ENCODE measurements around the gene NAT10. TPM values are rescaled to one million over a fixed set of nuclear protein-coding genes. Genes with fewer than 3 reads are reported as not detected.

The NAT10 gene
- total RNA-seq, 1 experiment from 2014 or later = 48.7 TPM

- Histone ChIP-seq H3K36me3 (ENCODE audit: low read depth, low read length) (no peaks in the 10 kb centered on the region), H3K9me2 (replicated peaks; ENCODE audit: low read length) (no peaks in the 10 kb centered on the region), H3K4me1 (ENCODE audit: insufficient read depth, low read length) (peaks cover 31% of the 10 kb centered on the region), H3F3A (ENCODE audit: low read length, unreplicated experiment) (no peaks in the 10 kb centered on the region), H3K27ac (ENCODE audit: low read length) (peak overlapping the region; percentile 53), H3K4me2 (ENCODE audit: low read length) (peak overlapping the region; percentile 52), H3K9me3 (ENCODE audit: low read length) (no peaks in the 10 kb centered on the region), H3K4me3 (ENCODE audit: low read length) (peak overlapping the region; percentile 1; the same call in 1 of the 2 replicates), H4K20me1 (ENCODE audit: low read length) (no peaks in the 10 kb centered on the region), H3K79me2 (ENCODE audit: low read length) (no peaks in the 10 kb centered on the region), H2AFZ (ENCODE audit: low read length) (no peak overlapping the region), H3K27me3 (ENCODE audit: low read length) (no peaks in the 10 kb centered on the region), H3K9ac (ENCODE audit: low read length) (no peak overlapping the region)
- peak; percentile 93 for ATAC-seq
- ChIA-PET CTCF (interaction anchor here (1.1 to 1.9 kb wide), 2 partner anchors 18 to 165 kb away, joined by 5 to 12 read pairs; partner anchors contain the start of gene ABTB2), POLR2A (ENCODE audit: unreplicated experiment) (interaction anchor here (0.6 kb wide), 2 partner anchors 13 to 1610 kb away, joined by 3 read pairs; no protein-coding TSS in a partner anchor)
- no TSS peak for BruUV-seq (replicated peaks)
- intact Hi-C loops (cut with micrococcal nuclease) = loop anchor here (1.0 kb wide), 1 partner anchor 166 kb away; the partner anchor contains the start of gene ABTB2
- TF ChIP-seq EZH2 (IDR thresholded peaks at IDR 0.05; ENCODE audit: low read length, unreplicated experiment) (no peak), EZH2phosphoT487 (IDR thresholded peaks at IDR 0.05; ENCODE audit: borderline replicate concordance, low read length) (no peak), CTCF (conservative IDR thresholded peaks at IDR 0.05; ENCODE audit: low read depth, low read length) (no peak)
- peak; percentile 91 for DNase-seq
These were observed 87.3 kb downstream of the NAT10 start for GRCh38 chr11:34192481-34193401.

- TF ChIP-seq EZH2 (IDR thresholded peaks at IDR 0.05; ENCODE audit: low read length, unreplicated experiment) (no peak), CTCF (conservative IDR thresholded peaks at IDR 0.05; ENCODE audit: low read depth, low read length) (no peak), EZH2phosphoT487 (IDR thresholded peaks at IDR 0.05; ENCODE audit: borderline replicate concordance, low read length) (no peak)
- no TSS peak for BruUV-seq (replicated peaks)
- Histone ChIP-seq H4K20me1 (ENCODE audit: low read length) (no peaks in the 10 kb centered on the region), H2AFZ (ENCODE audit: low read length) (no peak overlapping the region), H3K9ac (ENCODE audit: low read length) (no peak overlapping the region), H3F3A (ENCODE audit: low read length, unreplicated experiment) (no peaks in the 10 kb centered on the region), H3K4me3 (ENCODE audit: low read length) (no peak overlapping the region), H3K4me2 (ENCODE audit: low read length) (no peak overlapping the region), H3K79me2 (ENCODE audit: low read length) (no peaks in the 10 kb centered on the region), H3K4me1 (ENCODE audit: insufficient read depth, low read length) (peaks cover 31% of the 10 kb centered on the region), H3K36me3 (ENCODE audit: low read depth, low read length) (no peaks in the 10 kb centered on the region), H3K27ac (ENCODE audit: low read length) (no peak overlapping the region), H3K27me3 (ENCODE audit: low read length) (no peaks in the 10 kb centered on the region), H3K9me2 (replicated peaks; ENCODE audit: low read length) (no peaks in the 10 kb centered on the region), H3K9me3 (ENCODE audit: low read length) (no peaks in the 10 kb centered on the region)
- ChIA-PET CTCF (interaction anchor here (1.9 kb wide), 1 partner anchor 20 kb away, joined by 12 read pairs; no protein-coding TSS in a partner anchor), POLR2A (ENCODE audit: unreplicated experiment) (no interaction called here)
- DNase-seq (no peak), ATAC-seq (no peak)
- intact Hi-C loops (cut with micrococcal nuclease) = no loop called here
These were observed 89.3 kb downstream of the NAT10 start for GRCh38 chr11:34194576-34195335.

Other genes starting within 250 kb of the NAT10 start
- 0.23 and 0.51 TPM in 2 replicates for gene LMO2, start 213.6 kb upstream of the NAT10 start, total RNA-seq (2014; rRNA removed)
- gene CAPRIN1, start 53.9 kb upstream of the NAT10 start, total RNA-seq (2014; rRNA removed) = 224 and 258 TPM in 2 replicates